Activated CD8-positive, alpha-beta memory T cell treated with anti-CD3 and anti-CD28 coated beads, Interleukin-2, amount 50 U/mL, for 48 hours (primary cell): ENCODE measurements around the gene EZH1.

Experiments
- DNase-seq: peaks from one replicate; pipeline ENCODE4 v3.0.0-alpha.2; 2020

The EZH1 gene

DNA sequence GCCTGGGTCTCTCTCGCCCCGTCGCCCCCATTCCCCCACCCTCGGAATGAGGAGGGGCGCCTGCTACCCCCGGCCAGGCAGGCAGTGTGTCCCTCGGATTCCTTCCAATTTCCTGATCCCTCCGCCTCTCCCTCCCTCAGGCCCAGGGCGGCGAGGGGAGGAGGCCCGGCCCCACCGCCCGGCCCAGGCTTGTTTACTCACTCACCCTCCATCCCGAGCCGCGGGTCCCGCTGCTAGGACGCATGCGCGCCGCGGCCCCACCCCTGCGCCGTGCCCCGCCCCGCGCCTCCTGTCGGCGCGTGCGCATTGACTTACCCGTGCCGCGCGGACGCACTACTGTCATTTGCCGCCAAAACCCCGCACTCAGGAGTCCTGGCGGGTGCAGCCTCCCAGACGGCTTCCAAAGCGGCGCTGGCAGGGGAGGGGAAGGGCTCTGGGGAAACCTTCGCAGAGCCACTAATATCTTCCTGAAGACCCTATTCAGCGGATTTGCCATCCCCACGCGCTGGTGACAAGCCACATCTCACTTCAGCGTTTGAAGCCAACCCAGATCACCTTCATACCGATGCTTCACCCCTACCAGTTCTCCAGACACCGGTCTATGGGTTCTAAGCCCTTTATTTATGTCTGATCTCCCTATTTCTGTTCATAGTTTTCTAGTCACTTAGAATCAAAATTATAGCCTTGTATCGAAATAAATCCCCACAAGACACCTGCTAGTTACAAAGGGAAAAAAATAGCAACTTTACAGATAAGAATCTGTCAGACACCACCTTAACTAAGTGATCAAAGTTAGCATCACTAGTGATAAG, at the start of gene EZH1:
TSS of gene EZH1 (minus strand) at position 235 of the 812 bp plus-strand sequence. CDS start 16,099 bp downstream, outside the sequence.
- peak; percentile 97 for DNase-seq

DNA sequence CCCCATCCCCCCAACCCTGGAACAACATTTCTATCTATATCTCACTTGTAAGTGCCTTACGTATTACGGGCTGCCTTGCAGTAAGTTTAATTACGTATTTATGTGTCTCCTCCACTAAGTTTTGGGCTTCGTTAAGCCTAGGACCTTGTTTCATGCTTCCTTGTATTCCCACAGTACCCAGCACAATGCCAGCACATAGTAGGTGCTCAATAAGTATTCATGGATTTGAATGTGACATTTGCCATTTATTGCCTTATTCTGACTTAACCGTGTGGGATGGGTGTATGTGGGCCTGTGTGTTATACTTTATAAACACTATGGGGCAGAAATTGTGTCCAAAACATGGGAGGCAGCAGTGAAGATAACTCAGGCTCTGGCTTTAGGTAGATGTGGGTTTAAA, 47.7 kb upstream of the EZH1 start:
- no peak for DNase-seq

DNA sequence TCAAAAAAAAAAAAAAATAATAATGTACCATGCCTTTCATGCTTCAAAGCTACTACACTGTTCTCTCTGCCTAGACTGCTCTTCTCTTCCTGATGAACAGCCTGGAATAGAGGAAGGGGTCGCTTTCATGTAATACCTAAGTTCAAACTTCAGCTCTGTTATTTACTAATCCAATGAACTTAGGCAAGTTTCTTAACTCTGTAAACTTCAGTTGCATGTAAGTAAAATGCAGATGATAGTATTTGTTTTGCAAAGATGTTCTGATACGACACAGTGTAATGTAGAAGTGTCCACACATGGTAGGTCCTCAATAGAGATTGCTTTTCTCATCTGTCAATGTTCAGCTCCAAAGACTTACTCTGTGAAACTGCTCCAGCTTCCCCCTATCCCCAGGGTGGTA, 47.1 kb upstream of the EZH1 start:
- DNase-seq = no peak

DNA sequence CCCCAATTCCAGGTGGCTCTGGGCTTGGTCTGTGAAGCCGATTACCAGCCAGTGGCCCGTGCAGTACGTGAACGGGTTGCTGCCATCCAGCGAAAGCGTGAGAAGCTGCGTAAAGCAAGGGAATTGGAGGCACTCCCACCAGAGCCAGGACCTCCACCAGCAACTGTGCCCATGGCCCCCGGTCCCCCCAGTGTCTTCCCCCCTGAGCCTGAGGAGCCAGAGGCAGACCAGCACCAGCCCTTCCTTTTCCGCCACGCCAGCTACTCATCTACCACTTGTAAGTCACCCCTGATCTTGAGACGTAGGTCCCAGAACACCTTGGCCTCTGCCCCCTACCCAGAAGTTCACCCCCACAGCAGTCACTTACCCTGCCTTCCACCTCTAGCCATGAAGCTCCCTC, 42.4 kb upstream of the EZH1 start:
- DNase-seq = no peak

DNA sequence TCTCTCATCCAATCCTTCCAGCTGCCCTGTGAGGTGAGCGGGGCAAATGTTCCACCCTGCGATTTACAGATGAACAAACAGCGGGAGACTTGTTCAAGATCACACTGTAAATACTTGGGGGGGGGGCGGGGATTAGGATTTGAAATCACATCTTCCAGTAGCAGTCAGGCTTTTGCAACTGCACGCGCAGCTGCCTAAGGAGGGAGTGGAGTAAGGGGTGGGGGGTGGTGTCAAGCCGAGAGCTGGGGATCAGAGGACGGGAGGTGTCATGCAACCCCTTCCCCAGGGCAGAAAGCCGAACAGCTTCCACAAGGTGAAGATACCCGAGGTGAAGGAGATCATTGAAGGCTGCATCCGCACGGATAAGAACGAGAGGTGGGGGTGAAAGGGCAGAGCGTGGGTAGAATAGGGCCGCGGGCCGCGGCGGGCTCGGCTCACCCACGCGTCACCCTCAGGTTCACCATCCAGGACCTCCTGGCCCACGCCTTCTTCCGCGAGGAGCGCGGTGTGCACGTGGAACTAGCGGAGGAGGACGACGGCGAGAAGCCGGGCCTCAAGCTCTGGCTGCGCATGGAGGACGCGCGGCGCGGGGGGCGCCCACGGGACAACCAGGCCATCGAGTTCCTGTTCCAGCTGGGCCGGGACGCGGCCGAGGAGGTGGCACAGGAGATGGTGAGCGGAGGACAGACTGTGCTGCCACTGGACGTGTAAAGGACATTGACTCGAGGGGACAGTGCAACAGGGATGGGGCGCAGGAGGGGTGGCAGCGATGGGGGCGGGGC, 40.2 kb upstream of the EZH1 start:
- DNase-seq = no peak

DNA sequence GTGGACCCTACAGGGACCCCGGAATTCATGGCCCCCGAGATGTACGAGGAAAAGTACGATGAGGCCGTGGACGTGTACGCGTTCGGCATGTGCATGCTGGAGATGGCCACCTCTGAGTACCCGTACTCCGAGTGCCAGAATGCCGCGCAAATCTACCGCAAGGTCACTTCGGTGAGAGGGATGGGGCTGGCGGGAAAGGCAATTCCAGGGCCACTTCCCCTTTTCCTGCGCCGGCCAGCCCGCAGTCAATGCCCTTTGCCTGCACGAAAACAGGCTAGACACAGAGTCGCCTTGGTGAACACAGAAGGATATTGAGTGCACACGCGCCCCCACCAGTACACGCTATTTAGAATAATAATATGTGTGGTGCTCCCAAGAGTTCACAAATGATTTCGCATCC, 39.6 kb upstream of the EZH1 start:
- DNase-seq = no peak

DNA sequence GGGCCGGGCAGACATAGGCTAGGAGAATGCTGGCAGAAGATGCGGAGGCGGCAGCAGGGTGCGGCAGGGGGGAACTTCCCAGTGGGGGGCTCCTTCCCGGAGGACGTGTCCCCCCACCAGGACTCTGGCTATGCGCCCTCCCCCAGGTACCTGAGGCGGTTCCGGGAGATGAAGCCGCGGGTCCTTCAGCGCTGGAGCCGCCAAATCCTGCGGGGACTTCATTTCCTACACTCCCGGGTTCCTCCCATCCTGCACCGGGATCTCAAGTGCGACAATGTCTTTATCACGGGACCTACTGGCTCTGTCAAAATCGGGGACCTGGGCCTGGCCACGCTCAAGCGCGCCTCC, 38.9 kb upstream of the EZH1 start:
- DNase-seq = no peak

DNA sequence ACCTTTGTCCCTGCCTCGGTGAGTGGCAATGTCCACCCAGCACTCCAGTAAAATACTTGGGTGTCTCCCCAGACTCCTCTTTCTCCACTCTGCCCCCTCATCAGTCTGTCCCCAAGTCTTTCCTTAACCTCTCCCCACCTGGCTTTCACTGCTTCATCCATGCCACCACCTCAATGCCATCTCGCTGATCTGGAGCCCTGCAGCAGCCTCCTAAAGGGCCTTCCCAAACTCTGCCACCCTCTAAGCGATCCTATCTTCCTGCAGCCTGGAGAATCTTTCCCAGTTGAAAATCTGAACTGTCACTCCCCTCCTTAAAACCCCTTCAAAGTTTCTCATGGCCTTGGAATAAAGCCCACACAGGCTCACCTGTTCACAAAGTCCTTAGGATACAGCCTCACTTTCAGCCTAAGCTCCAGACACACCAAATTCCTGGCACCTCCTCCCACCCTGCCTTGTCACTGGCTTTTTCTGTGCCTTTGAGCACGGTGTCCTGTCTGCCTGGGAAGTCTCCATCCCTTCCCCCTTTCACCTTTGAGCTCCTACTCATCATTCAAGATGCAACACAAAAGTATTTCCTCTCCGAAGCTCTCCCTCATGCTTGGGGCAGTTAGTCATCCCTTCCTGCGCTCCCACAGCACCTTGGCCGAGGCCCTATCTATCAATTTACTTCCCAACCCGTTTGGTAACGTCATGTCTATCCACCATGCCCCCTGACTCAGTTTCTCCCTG, 38.4 kb upstream of the EZH1 start:
- DNase-seq = no peak

DNA sequence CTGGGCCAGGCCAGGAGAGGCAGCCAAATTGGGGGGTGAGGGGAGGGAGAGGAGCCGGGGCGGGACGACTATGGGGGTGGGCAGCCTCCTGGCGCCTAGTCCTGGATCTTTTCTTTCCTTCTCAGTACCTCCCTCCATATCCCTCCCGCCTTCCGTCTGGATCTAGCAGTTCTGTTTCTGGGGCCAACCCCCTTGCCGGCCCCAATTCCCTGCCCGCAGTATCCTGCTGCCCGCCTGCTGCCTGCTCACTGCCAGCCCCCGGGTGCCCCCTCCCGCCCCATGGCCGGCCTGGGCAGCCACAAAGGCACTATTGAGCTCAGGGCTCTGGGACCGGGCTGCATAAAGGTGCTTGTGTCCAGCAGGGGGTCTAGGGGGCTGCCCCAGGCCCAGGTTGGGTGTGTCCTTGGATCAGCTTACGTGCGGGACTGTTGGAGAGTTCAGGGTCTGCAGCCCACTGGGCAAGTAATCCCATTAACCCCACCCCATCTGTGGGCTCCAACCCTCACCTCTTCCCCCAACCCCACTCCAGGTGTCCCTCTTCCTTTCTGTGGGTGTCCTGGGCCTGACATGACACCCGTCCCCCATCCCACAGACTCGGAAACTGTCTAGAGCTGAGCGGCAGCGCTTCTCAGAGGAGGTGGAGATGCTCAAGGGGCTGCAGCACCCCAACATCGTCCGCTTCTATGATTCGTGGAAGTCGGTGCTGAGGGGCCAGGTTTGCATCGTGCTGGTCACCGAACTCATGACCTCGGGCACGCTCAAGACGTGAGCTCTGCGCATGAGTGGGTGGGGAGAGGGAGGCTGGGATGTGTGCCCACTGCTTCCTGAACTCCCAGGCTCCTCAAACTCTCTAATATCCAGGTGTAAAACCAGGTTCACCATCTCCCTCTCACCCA, 37.6 kb upstream of the EZH1 start:
- DNase-seq = no peak

DNA sequence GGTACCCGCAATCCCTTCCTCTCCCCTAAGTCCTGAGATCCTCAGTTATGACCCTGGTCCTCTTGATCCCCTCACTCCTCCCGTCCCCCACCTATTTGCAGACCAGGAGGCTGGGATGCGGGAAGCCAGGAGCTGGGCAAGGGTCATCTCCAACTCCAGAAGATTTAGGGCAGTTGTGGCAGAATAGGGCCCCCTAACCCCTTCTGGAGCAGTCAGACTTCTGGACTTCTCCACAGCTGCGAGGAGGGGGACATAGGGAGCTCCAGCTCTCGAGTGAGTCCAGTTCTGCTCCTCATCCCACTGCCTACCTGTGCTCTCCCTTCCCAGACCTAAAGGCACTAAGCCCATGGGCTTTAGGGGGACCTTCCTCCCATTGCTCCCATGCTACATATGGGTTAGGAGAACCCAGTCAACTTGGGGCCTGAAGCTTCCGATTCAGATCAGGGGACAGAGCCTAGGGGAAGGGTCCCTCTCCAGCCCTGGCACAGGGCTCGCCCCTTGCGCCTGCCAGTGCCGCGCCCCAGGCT, 36.9 kb upstream of the EZH1 start:
- DNase-seq = no peak

DNA sequence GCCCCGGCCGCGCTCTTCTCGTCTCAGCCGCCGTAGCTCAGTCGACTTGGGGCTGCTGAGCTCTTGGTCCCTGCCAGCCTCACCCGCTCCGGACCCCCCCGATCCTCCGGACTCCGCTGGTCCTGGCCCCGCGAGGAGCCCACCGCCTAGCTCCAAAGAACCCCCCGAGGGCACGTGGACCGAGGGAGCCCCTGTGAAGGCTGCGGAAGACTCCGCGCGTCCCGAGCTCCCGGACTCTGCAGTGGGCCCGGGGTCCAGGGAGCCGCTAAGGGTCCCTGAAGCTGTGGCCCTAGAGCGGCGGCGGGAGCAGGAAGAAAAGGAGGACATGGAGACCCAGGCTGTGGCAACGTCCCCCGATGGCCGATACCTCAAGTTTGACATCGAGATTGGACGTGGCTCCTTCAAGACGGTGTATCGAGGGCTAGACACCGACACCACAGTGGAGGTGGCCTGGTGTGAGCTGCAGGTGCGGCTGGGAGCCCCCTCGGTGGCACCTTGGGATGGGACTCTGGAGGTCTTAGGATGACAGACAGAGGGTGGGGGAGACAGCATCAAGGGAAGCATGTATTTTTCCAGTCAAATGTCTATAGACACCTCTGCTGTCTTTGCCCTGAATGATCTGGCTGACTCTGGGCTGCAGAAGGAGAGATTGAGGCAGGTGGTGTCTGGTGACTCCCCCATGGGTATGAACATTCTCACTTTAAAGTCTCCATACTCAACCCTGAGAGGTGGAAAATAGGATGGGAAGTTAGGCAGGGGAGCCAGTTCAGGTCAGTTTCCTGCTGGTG, 36.2 kb upstream of the EZH1 start:
- no peak for DNase-seq

DNA sequence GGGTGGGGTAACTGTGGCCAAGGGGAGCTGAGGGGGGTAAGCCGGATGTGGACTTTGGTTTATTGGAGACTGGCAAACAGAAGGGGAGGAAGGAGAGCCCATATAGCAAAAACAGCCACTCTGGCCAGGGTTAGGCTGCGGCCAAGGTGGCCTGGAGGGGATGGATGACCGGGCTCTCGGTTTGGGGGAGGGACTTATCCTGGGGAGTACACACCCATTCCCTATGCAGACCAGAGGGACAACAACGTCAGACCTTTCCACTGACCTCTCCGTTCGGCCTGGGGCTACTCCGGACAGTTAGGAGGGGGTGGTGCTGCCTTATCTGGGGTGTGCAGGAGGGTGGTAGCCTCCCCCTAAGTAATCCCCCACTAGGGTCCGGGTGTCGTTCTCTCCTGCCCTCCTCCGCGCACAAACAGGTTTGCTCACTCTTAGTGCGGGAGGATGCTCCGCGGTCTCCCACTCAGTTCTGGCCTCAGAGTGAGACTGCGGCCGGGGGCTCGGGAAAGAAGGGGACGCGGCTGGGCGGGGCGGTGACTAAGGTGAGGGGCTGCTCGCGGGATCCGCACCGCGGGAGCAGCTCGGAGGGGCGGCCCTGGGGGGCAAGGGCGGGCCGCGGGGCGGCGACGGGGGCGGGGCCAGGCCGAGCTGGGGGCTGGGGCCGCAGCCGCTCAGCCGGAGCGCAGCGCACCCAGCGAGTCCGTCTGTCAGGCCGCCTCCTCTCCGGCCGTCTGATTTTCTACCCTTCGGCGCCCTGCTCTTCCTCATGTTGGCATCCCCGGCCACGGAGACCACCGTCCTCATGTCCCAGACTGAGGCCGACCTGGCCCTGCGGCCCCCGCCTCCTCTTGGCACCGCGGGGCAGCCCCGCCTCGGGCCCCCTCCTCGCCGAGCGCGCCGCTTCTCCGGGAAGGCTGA, 35.4 kb upstream of the EZH1 start, which contains the start of gene WNK4:
TSS of gene WNK4 (plus strand) at position 675 of the 915 bp plus-strand sequence. CDS start at position 764, 89 bp downstream.
- DNase-seq = no peak

DNA sequence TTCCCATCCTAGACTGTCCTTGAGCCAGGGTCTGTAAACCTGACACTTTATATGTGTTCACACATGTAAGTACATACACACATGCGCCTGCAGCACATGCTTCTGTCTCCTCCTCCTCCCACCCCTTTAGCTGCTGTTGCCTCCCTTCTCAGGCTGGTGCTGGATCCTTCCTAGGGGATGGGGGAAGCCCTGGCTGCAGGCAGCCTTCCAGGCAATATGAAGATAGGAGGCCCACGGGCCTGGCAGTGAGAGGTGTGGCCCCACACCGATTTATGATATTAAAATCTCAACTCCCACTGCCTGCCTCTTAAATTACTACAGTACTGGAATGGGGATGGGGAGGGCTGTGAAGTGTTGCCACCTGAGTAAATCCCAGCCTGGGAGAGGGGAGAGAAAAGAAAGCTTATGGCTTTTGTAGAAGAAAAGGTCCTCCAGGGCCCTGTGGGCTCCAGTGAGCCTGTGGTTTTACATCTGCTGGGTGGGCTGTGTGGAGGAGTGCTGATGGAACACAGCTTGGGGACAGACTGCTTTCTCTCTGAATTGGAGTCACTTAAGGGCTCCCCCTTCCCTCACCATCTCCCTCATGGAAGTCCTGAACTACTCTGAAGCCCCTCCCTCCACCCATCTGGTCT, 34.6 kb upstream of the EZH1 start:
- no peak for DNase-seq

DNA sequence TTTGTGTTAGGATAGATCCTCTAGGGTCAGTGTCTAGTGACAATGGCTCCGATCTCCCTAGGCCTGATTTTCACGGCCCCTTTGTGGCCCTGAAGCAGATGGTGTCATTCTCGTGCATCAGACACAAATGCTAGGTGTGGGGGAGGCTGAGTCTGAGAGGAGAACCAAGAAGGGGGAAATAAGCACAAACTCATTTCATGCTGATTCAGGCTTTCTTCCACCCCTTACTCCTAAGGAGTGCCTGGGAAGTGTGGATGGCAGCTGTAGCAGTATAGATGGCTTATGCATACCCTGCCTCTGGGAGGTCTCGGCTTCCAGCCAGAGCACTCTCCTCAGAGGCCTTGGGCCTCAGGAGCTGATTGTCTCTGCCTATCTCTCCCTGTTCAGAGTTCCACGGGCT, 33.7 kb upstream of the EZH1 start:
- no peak for DNase-seq

DNA sequence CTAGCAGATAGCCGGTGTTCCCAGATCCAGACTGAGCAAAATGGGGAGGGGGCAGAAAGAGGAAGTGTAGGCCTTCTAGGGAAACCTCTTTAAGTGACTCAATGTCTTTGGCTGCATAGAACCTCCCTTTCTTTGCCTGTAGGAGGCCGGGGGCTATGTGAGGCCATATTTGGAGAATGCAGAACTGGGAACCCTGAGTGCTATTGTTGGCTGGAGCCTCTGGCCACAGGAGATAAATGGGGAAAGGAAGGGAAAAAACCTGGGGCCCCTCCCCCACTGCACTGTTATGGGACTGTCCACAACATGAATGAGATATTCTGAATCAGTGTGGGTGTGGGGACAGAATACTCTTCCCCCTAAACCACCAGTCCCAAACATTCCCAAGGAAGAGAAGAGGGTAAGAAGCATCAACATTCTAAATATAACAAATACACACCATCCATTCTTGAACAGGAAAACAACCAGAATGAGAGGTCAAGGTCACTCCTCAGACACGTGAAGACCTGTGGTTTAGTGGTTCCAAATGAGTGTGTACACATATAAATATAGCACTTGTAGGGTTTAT, 30.8 kb upstream of the EZH1 start:
- DNase-seq = no peak

DNA sequence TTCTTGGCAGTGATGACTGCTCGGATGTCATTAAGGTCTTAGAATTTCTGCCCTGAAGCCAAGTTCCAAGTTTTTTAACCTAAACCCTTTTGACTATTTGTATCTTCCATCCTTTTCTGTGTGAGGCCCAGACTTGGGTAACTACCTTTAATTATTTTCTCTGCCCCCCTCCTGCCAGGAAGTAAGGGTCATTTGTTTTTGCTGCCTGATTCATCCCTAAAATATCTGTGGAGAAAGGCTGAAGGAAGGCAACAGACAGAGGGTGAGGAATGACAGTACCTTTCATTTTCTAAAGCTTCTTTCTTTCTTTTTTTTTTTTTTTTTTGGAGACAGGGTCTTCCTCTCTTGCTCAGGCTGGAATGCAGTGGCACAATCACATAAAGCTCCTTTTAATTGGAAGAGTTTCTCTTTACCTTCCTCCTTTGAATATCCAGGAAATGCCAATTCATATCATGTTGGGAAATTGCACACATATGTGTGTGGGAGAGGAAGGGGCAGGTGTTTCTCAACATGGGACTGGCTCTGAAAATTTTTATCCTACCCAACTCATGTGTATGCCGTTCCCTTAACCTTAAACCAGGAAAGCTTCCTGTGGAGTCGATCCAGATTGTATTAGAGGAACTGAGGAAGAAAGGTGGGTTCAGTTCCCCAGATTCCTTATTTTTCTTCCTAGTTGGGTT, 29.4 kb upstream of the EZH1 start:
- DNase-seq = no peak

DNA sequence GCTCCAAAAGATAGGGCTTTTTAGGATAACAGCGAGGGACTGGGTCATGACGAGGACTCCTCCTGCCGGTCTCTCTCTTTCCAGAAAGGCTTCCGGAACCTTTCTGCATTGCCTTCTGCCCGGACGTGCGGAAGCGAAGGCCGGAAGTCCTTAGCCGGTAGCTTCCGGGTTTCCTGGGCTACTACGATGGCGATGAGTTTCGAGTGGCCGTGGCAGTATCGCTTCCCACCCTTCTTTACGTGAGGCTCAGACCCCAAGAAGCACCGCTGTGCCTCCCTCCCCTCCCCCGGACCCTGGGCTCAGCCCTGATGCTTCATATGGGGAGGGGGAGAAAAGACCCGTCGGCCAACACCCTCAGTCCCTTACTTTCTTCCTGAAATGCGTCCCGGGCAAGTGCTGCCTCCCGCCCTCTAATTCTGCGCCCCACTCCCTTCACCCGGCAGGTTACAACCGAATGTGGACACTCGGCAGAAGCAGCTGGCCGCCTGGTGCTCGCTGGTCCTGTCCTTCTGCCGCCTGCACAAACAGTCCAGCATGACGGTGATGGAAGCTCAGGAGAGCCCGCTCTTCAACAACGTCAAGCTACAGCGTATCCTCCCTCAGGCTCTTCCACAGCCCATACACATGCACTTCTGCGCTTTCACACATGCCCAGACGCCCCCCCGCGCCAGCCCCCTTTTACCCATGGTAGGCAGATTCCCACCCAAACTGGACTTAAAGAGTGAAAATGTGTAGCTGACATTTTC, 28.6 kb upstream of the EZH1 start, which contains the start of gene VPS25:
TSS of gene VPS25 (plus strand) at position 160 of the 746 bp plus-strand sequence. CDS start at position 187, 27 bp downstream.
- peak; percentile 83 for DNase-seq

DNA sequence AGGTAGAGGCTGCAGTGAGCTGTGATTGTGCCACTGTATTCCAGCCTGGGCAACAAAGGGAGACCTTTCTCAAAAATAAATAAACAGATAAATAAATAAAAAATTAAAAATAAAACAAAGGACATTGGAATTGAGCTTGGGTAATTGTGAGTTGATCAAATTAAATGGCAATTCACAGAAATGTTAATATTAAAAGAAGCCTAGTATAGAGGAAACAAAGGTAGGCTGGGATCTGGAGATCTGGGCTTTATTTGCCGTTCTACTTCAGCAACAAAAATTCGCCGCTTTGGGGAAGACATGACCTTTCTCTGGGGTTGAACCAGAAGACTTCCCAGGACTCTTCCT, 28.1 kb upstream of the EZH1 start:
- no peak for DNase-seq
